NT2/D1 (cell line): Measurements from ENCODE around the gene PRG3.

Source experiments
- DNase-seq: peaks from one replicate; pipeline ENCODE4 v3.0.0-alpha.2; 2011; ENCODE audit warnings: low read depth, low spot score
- H3K27me3 ChIP-seq: 2 replicates; pipeline ENCODE4 v1.6.0; 2011; ENCODE audit warnings: mild to moderate bottlenecking; ENCODE audit not compliant: insufficient read length, insufficient read depth
- H3K36me3 ChIP-seq: 2 replicates; pipeline ENCODE4 v1.6.1; 2011; ENCODE audit warnings: mild to moderate bottlenecking, low read length, mixed read lengths; ENCODE audit not compliant: insufficient read depth, insufficient read length
- H3K4me1 ChIP-seq: 2 replicates; pipeline ENCODE4 v1.5.1; 2011; ENCODE audit not compliant: insufficient read depth, insufficient read length
- H3K4me3 ChIP-seq: 2 replicates; pipeline ENCODE4 v1.5.1; 2011; ENCODE audit warnings: low read depth; ENCODE audit not compliant: insufficient read length
- H3K9ac ChIP-seq: 2 replicates; pipeline ENCODE4 v1.6.0; 2011; ENCODE audit warnings: low read depth; ENCODE audit not compliant: insufficient read length
- H3K9me3 ChIP-seq: 2 replicates; pipeline ENCODE4 v1.5.1; 2011; ENCODE audit warnings: mild to moderate bottlenecking, low read length; ENCODE audit not compliant: insufficient read depth
- SUZ12 ChIP-seq: IDR thresholded peaks from 2 replicates; pipeline ENCODE4 v1.6.1; 2011; ENCODE audit not compliant: insufficient read length, insufficient read depth; ENCODE audit errors: extremely low read depth
- YY1 ChIP-seq: IDR thresholded peaks from 2 replicates; pipeline ENCODE4 v1.6.1; 2011; ENCODE audit not compliant: insufficient read length, insufficient read depth
- ZNF274 ChIP-seq: IDR thresholded peaks from 2 replicates; pipeline ENCODE4 v1.6.1; 2011; ENCODE audit warnings: mild to moderate bottlenecking, low read depth, low read length

The PRG3 gene

DNA sequence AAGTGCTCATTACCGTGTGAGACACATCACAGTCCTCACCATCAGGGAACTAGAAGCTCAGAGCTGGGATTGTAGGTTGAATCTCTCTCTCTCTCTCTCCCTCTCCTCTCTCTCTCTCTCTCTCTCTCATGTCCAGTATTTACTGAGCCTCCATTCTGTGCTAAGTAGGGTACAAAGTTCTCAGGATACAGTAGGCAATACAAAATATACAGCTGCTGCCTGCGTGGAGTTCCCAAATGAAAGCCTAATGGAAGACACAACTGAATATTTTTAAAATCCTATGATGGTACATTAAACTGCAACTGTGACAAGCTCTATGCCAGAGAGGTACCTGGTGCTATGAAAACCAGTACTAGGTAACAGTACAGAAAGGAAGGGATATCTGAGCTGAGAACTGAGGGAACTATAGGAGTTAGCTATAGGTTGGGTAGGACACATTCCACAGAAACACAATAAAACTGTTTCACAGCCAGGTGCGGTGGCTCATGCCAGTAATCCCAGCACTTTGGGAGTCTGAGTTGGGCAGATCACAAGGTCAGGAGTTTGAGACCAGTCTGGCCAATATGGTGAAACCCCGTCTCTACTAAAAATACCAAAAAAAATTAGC lies 19.1 kb upstream of the PRG3 start:
- H3K4me3 ChIP-seq, result no peak overlapping the region
- TF ChIP-seq YY1, result no peak
- no peak for TF ChIP-seq ZNF274
- TF ChIP-seq SUZ12, result no peak
- H3K4me1 ChIP-seq, result no peaks in the 10 kb centered on the region
- no peak for DNase-seq
- H3K27me3 ChIP-seq, result peaks cover 7% of the 10 kb centered on the region
- H3K9me3 ChIP-seq, result no peaks in the 10 kb centered on the region
- H3K9ac ChIP-seq, result no peak overlapping the region
- no peaks in the 10 kb centered on the region for H3K36me3 ChIP-seq

DNA sequence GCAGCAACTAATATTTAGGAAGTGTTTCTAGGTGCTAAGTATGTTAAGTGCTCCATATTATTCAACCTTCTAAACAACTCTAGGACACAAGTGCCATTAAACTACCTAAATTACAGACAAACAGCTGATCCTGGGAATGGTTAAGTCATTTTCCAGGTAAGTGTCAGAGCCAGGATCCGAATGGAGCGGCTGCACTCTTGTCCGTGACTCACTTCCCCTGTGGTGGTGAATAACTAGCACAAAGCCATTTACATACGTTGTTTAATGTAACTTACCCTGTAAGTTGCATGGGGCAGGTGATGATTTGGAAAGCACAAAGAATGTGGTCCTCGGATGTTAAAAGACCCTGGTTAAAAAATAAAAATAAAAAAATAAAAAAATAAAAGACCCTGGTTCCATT lies 18.3 kb upstream of the PRG3 start:
- H3K9ac ChIP-seq, result no peak overlapping the region
- H3K4me3 ChIP-seq, result no peak overlapping the region
- no peak for DNase-seq
- H3K36me3 ChIP-seq, result no peaks in the 10 kb centered on the region
- TF ChIP-seq SUZ12 (no peak), YY1 (no peak), ZNF274 (no peak)
- peaks cover 3% of the 10 kb centered on the region for H3K4me1 ChIP-seq
- H3K27me3 ChIP-seq, result peaks cover 7% of the 10 kb centered on the region
- H3K9me3 ChIP-seq, result no peaks in the 10 kb centered on the region

DNA sequence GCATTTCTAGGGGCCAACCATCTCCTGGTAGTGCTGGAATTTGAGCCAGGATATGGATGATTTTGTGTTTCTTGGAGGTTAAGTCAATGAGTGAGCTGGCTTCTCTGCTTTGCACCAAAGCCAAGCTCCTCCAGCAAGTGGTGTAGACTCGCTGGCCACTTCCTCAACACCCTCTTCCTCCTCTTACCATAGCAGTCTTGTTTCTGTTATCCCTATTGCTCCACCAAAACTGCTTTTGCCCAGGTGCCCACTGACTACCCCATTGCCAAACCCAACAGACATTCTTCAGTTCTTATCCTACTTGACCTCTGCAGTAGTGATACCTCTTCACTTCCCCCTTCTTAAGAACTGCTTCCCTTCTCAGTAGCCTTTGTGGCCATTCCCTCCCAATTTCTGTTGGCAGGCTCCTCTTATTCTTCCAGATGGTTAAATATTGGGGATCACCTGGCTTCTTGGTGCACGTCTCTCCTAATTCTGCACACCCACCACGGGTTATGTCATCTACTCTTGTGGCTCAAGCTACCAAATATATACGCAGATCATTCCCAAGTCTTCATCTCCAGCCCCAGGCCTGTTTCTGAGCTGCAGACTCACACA lies 16.5 kb upstream of the PRG3 start:
- peaks cover 3% of the 10 kb centered on the region for H3K4me1 ChIP-seq
- TF ChIP-seq ZNF274, result no peak
- no peak for TF ChIP-seq YY1
- TF ChIP-seq SUZ12, result no peak
- DNase-seq, result no peak
- H3K36me3 ChIP-seq, result no peaks in the 10 kb centered on the region
- no peaks in the 10 kb centered on the region for H3K9me3 ChIP-seq
- no peak overlapping the region for H3K9ac ChIP-seq
- no peak overlapping the region for H3K4me3 ChIP-seq
- peaks cover 7% of the 10 kb centered on the region for H3K27me3 ChIP-seq

DNA sequence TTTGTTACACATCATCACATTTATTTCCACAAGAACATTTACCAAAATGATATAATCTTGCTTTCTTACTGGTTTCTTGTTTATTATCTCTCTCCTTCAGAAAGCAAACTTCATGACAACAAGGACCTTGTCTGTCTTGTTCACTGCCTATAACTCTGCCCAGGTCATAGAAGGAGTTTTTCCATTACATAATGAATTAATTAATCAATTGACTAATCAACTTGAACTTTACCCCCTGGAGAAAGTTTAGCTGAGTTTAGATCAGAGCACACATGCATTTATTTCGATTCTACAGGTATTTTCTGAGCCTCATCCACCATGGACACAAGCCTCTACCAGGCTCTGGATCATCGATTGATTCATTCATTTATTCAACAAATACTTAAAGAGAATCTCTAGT lies 15.8 kb upstream of the PRG3 start:
- no peak overlapping the region for H3K9ac ChIP-seq
- no peaks in the 10 kb centered on the region for H3K9me3 ChIP-seq
- H3K36me3 ChIP-seq, result no peaks in the 10 kb centered on the region
- no peak for DNase-seq
- TF ChIP-seq YY1 (no peak), ZNF274 (no peak), SUZ12 (no peak)
- peaks cover 7% of the 10 kb centered on the region for H3K27me3 ChIP-seq
- H3K4me3 ChIP-seq, result no peak overlapping the region
- peaks cover 3% of the 10 kb centered on the region for H3K4me1 ChIP-seq

DNA sequence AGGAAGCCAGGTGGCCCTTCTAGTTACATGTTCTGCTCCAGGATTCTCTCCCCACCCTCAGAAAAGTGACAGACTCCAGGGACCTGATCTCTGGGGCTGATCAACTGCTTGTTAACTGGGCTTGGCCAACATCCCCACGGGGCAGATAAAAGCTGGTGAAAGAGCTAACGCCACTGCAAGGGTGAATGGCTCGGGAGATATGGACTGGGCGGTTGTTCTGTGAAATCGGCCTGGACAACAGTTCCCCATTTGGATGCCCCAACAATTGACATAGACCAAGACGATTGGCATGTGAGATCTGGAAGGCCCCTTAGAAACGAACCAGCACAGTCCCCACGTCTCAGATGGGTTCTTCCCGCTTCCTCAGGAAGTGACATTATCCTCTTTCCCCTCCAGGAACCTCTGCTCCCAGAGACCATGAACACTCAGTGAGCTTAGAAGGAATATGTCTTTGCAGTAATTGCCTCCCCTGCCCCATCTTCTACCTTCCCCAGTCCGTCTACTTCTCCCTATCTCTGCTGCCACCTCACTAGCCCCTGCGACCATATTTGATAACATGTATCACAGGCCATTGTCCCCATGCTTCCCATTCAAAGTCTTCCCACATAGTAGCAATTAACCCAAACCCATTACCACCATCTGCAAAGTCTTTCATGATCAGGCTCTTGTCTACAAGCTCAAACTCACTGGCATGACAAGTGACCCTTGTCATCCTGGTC lies 15.1 kb upstream of the PRG3 start:
- TF ChIP-seq YY1 (no peak), SUZ12 (no peak), ZNF274 (no peak)
- H3K4me1 ChIP-seq, result peaks cover 3% of the 10 kb centered on the region
- peaks cover 7% of the 10 kb centered on the region for H3K27me3 ChIP-seq
- no peaks in the 10 kb centered on the region for H3K9me3 ChIP-seq
- DNase-seq, result no peak
- H3K4me3 ChIP-seq, result no peak overlapping the region
- H3K9ac ChIP-seq, result no peak overlapping the region
- no peaks in the 10 kb centered on the region for H3K36me3 ChIP-seq

DNA sequence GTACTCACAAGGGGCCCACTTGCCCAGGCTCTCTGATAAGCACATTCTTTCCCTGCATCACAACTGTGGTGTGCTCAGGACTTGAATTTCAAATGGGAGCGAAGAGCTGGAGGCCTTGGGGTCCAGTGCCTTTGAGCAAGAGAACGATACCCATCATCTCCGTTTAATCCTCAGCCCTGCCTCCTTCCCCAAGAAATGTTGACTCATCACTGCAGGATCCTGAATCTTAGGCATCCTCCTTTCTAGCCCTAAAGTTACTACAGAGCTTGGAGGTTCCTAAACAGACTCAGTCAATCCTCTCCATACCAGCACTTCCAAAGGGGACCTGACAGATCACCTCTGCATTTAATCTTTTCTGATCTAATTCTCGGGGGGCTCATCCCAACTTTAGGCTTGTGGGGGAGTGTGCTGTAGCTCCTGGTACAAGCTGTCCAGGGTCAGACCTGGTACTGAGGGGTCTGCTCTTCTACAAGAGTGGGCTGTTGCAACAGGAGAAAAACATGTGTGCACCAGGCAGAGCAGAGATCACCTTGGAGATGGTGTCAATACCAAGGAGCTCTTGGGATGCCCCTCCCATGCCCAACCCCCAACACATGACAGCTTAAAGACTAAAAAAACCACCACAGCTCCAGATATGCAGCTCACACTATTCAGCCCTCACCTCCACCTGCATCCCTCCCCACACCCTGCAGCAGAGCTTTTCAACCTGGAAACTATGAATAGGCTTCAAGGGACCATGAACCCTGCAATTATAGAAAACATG lies 13.4 kb upstream of the PRG3 start:
- no peak overlapping the region for H3K9ac ChIP-seq
- H3K27me3 ChIP-seq, result peaks cover 14% of the 10 kb centered on the region
- H3K36me3 ChIP-seq, result no peaks in the 10 kb centered on the region
- H3K4me1 ChIP-seq, result peaks cover 3% of the 10 kb centered on the region
- H3K4me3 ChIP-seq, result no peak overlapping the region
- TF ChIP-seq YY1 (no peak), SUZ12 (no peak), ZNF274 (no peak)
- H3K9me3 ChIP-seq, result no peaks in the 10 kb centered on the region
- DNase-seq, result no peak

DNA sequence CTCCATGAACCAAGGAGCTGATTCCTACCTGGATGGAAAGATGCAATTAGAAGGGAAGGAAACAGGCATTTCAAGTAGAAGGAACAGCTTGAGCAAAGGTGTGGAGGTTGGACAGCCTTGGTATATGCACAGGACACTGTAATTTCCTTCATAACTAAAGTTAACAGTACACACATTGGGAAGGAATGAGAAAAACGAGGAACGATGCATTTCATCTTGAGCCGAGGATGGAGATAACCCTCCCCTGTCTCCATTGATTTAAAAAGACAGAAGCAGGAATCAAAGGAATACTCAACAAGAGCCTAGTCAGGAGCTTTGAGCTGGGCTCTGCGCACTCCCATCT lies 11.8 kb upstream of the PRG3 start:
- no peak for DNase-seq
- Histone ChIP-seq H3K4me3 (no peak overlapping the region), H3K9me3 (no peaks in the 10 kb centered on the region), H3K9ac (no peak overlapping the region), H3K4me1 (peaks cover 3% of the 10 kb centered on the region), H3K36me3 (no peaks in the 10 kb centered on the region), H3K27me3 (peaks cover 20% of the 10 kb centered on the region)
- TF ChIP-seq SUZ12, result no peak
